NB4 (cell line): ENCODE data around the gene PDE6H.

ENCODE experiments used
- MYC ChIP-seq: IDR thresholded peaks from 2 replicates; pipeline ENCODE4 v1.6.1; 2011; ENCODE audit warnings: low read depth, low read length
- POLR2A ChIP-seq: IDR thresholded peaks from 2 replicates; pipeline ENCODE4 v1.6.1; 2011; ENCODE audit warnings: mild to moderate bottlenecking; ENCODE audit not compliant: insufficient read length; ENCODE audit errors: extremely low read depth
- TF ChIP-seq, protein P1 (sequence below): IDR thresholded peaks from 2 replicates; pipeline ENCODE4 v1.6.1; 2011; ENCODE audit warnings: low read depth, low read length
- TF ChIP-seq, protein P2 (sequence below): IDR thresholded peaks from one replicate; pipeline ENCODE4 v1.5.1; 2012; ENCODE audit warnings: low read depth, low read length

DNA sequence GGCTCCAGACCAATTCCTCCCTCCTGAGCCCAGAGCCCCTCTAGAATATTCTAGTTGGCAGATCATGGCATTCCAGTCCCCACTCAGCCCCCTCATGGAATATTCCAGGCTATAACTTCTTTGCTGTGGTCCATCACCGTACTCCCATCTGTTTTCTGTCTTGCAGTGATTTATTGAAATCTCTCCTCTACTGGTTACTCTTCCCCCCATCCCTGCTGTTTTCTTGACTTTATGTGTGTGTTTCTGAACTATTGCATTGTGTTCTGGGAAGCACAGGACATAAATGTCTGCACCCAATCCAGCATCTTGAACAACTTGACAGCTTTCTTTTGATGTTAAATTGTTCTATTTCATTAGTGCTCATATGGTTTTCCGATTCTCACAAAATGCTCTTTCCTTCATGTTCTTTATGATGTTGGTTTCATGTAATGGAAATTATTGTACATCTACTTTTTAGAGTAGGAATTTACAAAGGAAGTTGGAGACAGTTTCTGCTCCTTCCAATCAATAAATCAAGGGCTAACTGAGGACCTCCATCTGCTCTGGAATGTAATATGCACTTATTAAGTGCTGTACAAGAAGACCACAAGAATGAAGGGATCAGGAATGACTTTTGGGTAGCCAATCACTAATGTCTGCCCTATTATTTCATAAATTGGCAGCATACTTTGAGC is 26.3 kb downstream of the PDE6H start:
- TF ChIP-seq, protein P1, sequence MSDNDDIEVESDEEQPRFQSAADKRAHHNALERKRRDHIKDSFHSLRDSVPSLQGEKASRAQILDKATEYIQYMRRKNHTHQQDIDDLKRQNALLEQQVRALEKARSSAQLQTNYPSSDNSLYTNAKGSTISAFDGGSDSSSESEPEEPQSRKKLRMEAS = no peak
- TF ChIP-seq, protein P2, sequence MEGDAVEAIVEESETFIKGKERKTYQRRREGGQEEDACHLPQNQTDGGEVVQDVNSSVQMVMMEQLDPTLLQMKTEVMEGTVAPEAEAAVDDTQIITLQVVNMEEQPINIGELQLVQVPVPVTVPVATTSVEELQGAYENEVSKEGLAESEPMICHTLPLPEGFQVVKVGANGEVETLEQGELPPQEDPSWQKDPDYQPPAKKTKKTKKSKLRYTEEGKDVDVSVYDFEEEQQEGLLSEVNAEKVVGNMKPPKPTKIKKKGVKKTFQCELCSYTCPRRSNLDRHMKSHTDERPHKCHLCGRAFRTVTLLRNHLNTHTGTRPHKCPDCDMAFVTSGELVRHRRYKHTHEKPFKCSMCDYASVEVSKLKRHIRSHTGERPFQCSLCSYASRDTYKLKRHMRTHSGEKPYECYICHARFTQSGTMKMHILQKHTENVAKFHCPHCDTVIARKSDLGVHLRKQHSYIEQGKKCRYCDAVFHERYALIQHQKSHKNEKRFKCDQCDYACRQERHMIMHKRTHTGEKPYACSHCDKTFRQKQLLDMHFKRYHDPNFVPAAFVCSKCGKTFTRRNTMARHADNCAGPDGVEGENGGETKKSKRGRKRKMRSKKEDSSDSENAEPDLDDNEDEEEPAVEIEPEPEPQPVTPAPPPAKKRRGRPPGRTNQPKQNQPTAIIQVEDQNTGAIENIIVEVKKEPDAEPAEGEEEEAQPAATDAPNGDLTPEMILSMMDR = no peak
- no peak for TF ChIP-seq POLR2A
- no peak for TF ChIP-seq MYC
